Right renal cortex interstitium (tissue), 3 donors: ENCODE data around the gene CRLF3. TPM values are rescaled to one million over a fixed set of nuclear protein-coding genes. Genes with fewer than 3 reads are reported as not detected.
"Not testable (repeated sequence)": the region's sequence is repeated elsewhere in the genome, so short reads cannot be mapped to it uniquely, and the experiment has no call there.

Source experiments
- DNase-seq, 3 donors: peaks; one replicate each; pipeline ENCODE4 v3.0.0-alpha.2; 2013; ENCODE audit warnings: low read depth in 3 of 3, low spot score in 2 of 3
- polyA plus RNA-seq, 3 donors: library from polyadenylated mRNA; unstranded; fragments of 120-200 nt; gene quantifications; one replicate each; pipeline ENCODE4 v1.2.1, GENCODE V29; 2013; ENCODE audit not compliant: insufficient read length in 3 of 3

CRLF3 gene
- polyA plus RNA-seq, 3 donors = 14.3 to 16.0 (median 14.7) TPM

DNA sequence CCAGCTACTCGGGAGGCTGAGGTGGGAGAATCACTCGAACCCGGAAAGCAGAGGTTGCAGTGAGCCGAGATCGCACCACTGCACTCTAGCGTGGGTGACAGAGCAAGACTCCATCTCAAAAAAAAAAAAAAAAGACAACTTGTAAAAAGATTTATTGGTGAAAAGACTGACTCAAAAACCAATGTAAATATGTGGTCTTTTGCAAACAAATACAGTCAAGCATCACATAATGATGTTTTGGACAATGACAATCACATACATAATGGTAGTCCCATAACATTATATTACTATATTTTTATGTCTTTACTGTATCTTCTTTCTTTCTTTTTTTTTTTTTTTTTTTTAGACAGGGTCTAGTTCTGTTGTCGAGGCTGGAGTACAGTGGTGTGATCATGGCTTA is 8.3 kb downstream of the CRLF3 start:
- no peak for DNase-seq

DNA sequence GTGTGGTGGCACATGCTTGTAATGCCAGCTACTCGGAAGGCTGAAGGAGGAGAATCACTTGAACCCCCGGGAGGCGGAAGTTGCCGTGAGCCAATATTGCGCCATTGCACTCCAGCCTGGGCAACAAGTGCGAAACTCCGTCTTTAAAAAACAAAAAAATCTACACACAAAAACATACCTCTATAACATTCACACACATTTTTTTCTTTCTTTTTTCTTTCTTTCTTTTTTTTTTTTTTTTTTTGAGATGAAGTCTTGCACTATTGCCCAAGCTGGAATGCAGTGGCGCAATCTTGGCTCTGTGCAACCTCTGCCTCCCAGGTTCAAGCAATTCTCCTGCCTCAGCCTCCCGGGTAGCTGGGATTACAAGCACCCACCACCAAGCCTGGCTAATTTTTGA is 9.6 kb downstream of the CRLF3 start:
- not testable (repeated sequence) for DNase-seq

DNA sequence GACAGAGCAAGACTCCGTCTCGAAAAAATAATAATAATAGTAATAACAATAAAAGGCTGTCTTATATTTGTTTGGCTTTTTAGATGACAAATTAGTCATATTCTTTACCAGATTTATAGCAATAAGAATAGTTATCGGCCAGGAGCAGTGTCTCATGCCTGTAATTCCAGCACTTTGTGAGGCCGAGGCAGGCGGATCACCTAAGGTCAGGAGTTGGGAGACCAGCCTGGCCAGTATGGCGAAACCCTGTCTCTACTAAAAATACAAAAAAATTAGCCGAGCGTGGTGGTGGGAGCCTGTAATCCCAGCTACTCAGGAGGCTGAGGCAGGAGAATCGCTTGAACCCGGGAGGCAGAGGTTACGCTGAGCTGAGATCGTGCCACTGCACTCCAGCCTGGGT is 10.3 kb downstream of the CRLF3 start:
- DNase-seq = not testable (repeated sequence)

- DNase-seq = no peak
Observed at GRCh38 chr17:30812218-30813177, 12.0 kb downstream of the CRLF3 start.

DNA sequence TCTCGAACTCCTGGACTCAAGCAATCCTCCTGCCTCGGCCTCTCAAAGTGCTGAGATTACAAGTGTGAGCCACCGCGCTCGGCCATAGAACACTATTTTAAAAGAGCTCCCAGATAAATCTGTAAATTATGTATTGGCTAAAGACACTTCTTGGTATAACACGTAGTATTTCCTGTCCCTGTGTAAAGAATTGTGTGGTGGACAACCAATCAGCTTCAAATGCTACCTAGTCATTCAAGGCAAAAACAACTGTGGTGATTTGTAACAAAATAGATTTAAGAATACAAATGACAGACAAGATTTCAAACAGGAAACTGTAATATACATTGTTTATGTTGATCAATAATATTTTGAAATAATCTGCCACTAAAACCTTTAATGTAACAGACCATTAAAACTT is 14.6 kb downstream of the CRLF3 start:
- DNase-seq = no peak

DNA sequence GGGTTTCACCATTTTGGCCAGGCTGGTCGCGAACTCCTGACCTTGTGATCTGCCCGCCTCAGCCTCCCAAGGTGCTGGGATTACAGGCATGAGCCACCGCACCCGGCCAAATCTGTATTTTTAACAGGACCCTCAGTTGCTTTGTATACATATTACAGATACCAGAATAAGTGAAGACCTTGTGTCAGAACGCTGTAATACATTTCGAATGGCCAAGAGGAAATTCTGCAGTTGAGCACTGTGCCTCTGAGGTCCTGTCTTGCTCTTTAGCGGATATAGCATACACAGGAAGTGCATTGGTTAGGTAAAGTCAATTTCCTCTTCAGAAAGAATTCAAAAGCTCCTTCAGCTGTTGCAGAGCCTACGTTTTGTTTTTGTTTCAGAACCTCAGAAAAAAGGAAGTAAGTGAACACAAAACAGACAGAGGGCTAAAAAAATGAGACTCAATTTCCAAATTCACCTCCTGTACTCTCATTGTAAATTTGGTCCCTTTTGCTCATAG is 15.7 kb downstream of the CRLF3 start:
- DNase-seq = no peak

DNA sequence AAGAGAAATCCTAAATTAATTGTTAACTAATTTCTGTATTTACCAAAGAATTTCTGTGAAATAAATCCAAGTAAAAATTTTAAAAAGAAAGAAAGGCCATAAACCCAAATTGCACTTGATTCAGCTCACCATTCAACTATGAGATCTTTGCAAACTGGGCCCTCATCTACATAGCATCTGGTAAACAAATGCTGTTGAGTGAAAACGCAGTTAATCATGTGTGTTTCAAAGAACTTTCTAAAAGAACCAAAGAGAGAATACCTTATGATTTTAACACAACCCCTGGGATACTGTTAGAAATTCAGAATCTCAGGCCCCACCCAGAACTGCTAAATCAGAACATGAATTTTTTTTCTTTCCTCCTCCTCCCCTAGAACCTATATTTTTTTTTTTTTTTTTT is 16.6 kb downstream of the CRLF3 start:
- no peak for DNase-seq

DNA sequence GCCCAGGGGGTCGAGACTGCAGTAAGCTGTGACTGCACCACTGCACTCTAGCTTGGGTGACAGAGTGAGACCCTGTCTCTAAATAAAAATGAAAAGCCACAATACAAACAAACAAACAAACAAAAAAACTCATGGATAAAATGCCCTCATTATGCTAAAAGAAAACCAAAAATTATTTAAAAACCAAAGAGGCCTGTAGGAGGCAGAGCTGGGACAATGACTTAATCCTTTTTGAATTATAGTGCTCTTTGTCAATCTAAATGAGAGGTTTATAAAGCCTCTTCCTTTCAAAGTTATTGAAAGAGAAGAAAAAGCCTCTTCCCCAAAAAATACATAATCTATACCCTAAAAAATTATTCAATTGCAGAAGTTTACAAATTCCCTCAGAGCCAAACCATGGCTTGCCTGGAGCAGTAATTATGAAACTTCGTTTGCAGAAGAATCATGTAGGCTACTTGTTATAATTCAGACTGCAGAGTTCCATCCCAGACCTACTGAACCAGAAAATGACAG is 18.5 kb downstream of the CRLF3 start:
- no peak for DNase-seq

GRCh38 chr17:30801671-30802070 is 22.8 kb downstream of the CRLF3 start:
- DNase-seq = no peak

- DNase-seq = no peak
Observed at GRCh38 chr17:30796016-30796415, 28.5 kb downstream of the CRLF3 start.

DNA sequence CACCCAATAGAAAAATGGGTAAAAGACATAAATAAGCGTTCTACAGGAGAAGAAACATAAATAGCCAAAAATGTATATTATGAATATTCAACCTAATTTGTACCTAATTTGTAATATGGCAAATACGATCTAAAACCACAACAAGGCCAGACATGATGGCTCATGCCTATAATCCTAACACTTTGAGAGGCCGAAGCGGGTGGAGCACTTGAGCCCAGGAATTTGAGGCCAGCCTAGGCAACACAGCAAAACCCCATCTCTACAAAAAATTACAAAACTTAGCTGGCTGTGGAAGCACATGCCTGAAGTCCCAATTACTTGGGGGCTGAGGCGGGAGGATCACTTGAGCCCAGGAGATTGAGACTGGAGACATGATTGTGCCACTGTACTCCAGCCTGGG is 30.1 kb downstream of the CRLF3 start:
- no peak for DNase-seq

DNA sequence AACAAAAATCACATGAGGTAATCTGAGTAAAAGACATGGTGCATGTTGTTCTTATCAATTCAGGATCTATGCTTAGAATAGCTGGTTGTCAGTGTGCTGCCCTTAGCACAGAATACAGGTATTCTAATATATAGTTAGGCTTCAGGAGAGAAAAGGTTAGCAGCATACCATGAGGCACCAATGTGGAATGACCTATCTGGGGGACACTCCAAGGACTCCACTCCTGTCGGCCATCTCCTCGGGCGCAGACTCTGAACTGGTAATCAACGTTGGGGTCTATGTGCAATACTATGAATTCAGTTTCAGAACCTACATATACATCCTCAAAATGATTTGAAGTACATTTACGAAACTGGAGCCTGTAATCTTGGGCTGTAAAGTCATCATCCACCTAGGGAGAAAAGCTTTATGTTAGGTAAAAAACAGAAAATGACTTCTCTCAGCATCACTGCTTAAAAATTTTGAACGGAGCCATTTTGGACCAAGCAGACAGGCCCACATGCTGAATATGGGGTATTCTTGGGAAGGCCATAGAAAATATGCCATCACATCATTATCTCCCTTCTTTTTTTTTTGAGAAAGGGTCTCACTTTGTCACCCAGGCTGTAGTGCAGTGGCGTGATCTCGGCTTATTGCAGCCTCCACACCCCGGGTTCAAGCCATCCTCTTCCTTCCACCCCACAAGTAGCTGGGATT is 31.1 kb downstream of the CRLF3 start:
- no peak for DNase-seq

DNA sequence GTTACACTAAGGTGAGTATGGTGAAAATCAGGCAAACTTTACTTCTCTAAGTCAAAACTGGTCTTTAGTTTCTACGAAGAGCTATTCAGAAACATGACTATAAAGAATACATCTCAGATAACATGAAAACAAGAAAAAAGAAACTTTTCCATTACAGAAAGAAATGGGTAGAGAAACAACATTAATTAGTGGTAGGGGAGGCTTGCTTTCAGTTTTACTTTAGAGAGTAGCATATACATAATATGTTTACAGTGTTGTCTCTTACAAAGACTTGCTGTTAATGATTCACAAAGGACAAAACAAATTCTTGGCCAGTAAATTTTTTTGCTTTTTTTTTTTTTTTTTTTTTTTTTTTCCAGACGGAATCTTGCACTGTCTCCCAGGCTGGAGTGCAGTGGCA is 34.2 kb downstream of the CRLF3 start:
- DNase-seq = no peak

DNA sequence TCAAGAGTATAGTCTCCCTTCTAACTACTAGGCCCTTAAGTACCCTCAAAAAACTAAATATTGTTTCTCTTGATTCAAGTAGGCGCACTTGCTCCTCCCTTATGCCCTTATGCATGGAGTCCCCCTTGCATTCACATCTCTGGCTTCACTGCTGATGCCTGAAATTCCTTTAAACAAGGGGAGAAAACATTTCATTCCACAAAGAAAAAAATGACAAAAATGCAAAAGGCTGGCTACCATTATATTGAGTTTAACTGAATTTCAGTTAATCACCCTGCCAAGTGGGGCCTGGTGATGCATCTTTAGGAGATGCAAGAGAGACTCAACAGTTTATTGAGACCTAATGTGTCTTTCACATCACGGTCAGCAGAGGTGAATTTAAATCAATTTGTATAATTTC is 35.6 kb downstream of the CRLF3 start:
- no peak for DNase-seq

DNA sequence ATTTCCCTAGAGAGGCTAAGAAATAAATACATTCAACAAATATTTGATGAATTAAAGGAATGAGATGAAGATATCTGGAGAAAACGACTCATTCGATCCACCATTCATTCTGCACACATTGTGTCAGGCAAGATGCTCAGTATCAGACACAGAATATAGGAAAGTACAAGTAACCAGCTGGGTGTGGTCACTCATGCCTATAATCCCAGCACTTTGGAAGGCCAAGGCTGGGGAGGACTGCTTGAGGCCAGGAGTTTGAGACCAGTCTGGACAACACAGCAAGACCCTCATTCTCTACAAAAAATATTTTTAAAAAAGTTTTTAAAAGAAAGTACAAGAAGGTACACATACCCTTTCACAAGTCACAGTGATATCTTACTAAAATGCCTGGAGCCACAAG is 42.3 kb downstream of the CRLF3 start:
- no peak for DNase-seq

- no peak for DNase-seq
Observed at GRCh38 chr17:30780343-30780742, 44.1 kb downstream of the CRLF3 start.

DNA sequence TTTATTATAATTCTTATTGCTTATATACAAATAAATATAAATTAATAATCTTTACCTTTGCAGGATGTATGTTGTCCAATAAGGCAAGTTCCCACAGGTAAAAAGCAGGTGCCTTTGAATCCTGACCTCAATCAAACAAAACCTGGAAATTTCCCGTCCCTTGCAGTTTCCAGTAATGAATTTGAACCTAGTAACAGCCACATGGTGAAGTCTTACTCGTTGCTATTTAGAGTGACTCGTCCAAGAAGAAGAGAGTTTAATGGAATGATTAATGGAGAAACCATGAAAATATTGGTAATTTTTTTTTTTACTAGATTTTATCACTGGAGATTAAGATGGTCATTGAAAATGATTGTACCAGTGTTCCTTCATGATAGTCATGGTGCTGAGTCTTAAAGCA is 55.7 kb downstream of the CRLF3 start:
- not testable (repeated sequence) for DNase-seq

DNA sequence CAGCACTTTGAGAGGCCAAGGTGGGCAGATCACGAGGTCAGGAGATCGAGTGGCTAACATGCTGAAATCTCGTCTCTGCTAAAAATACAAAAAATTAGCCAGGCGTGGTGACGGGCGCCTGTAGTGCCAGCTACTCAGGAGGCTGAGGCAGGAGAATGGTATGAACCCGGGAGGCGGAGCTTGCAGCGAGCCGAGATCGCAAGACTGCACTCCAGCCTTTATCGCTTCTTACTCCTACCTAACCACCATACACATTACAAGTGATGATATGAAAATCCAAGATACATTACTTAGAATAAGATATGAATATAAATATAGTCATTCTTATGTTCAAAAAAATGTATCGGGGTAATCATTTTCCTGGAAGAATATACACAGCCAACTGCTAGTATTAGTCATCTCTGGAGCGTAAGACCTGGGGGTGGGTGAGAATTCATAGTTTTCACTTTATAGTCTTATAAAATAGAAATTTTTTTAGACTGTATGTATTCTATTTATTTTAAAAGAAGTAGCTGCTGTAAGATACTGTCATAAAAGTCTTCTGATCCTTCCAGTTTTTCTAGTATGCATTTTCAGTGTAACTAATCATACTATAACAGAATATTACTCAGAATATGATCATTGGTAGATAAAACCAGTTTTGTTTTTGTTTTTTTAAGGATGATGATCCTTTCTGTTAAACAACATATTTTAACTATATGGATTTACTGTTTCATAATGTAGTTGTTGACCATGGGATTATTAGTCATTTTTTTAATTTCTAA is 56.7 kb downstream of the CRLF3 start:
- not testable (repeated sequence) for DNase-seq

DNA sequence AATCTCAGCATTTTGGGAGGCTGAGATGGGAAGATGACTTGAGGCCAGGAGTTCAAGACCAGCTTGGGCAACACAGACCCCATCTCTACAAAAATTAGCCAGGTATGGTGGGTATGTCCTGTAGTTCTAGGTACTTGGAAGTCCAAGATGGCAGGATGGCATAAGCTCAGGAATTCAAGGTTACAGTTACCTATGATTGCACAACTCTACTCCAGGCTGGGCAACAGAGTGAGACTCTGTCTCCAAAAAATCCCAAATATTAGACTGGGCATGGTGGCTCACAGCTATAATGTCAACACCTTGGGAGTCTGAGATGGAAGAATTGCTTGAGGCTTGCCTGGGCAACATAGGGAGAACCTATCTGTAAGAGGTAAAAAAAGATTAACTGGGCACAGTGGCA is 63.4 kb downstream of the CRLF3 start:
- no peak for DNase-seq

DNA sequence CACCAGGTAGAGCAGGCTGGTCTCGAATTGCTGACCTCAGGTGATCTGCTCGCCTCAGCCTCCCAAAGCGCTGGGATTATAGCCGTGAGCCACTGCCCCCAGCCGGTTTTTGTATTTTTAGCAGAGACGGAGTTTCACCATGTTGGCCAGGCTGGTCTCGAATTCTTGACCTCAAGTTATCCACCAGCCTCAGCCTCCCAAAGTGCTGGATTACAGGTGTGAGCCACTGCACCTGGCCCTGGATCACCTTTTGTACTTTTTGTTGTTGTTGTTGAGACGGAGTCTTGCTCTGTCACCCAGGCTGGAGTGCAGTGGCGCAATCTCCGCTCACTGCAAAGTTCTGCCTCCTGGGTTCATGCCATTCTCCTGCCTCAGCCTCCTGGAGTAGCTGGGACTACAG is 71.2 kb downstream of the CRLF3 start:
- DNase-seq = not testable (repeated sequence)

GRCh38 chr17:30750982-30751381 is 73.5 kb downstream of the CRLF3 start:
- DNase-seq = not testable (repeated sequence)
